Cortex of kidney (tissue), 1 donor: Measurements from ENCODE around the gene SLC26A4.

Source experiments
- DNase-seq: peaks from one replicate; lab custom pipeline; 2025; lab: John Stamatoyannopoulos, UW

The SLC26A4 gene

GRCh38 chr7:107751113-107751512 is 90.5 kb downstream of the SLC26A4 start:
- no peak for DNase-seq

GRCh38 chr7:107754642-107755041 is 94.0 kb downstream of the SLC26A4 start:
- DNase-seq, result no peak

DNA sequence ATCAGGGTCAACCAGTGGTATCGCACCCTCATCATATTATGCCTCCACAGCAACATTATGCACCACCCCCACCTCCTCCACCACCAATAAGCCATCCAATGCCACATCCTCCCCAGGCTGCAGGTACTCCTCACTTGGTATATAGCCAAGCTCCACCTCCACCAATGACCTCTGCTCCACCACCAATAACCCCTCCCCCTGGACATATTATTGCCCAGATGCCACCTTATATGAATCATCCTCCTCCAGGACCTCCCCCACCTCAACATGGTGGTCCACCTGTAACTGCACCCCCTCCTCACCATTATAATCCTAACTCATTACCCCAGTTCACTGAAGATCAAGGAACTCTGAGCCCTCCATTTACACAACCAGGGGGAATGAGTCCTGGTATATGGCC is 98.0 kb downstream of the SLC26A4 start:
- DNase-seq, result no peak

DNA sequence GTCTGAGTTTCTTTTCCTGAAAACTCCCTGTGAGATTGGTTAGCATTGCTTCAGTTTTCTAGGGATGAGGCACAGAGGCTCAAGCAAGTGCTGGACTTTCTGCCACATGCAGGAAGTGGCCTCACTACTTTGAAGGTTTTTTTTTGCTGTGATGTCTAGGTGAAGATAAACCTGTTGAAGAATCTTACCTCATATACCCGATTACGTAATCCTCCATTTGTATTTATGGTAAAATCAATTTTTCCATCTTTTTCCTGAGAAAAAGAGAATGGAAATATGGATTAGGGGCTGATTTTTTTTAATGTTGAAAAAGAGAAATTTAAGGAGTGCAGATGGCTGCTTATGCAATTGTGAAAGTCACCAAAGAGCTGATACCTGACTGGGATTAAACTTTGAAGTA is 106.8 kb downstream of the SLC26A4 start:
- no peak for DNase-seq
